Astrocyte (in vitro differentiated cells and primary cell): ENCODE measurements around the gene WDR20.
"Not testable (repeated sequence)": the region's sequence is repeated elsewhere in the genome, so short reads cannot be mapped to it uniquely, and the experiment has no call there.

Source experiments
- EZH2 ChIP-seq: IDR thresholded peaks from 2 replicates; pipeline ENCODE4 v1.6.1; 2012; ENCODE audit warnings: mild to moderate bottlenecking, low read length, inconsistent platforms; ENCODE audit not compliant: insufficient read depth
- TF ChIP-seq, protein P1 (sequence below): IDR thresholded peaks from 2 replicates; pipeline ENCODE4 v1.5.1; 2011; ENCODE audit warnings: low read depth, mild to moderate bottlenecking, inconsistent platforms, low read length, moderate library complexity; ENCODE audit not compliant: insufficient read depth

DNA sequence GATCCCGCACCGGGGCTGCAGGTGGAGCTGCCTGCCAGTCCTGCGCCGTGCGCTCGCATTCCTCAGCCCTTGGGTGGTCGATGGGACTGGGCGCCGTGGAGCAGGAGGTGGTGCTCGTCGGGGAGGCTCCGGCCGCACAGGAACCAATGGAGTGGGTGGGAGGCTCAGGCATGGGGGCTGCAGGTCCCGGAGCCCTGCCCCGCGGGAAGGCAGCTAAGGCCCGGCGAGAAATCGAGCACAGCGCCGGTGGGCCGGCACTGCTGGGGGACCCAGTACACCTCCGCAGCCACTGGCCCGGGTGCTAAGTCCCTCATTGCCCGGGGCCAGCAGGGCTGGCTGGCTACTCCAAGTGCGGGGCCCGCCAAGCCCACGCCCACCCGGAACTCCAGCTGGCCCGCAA is 4.2 kb upstream of the WDR20 start:
- TF ChIP-seq, protein P1, sequence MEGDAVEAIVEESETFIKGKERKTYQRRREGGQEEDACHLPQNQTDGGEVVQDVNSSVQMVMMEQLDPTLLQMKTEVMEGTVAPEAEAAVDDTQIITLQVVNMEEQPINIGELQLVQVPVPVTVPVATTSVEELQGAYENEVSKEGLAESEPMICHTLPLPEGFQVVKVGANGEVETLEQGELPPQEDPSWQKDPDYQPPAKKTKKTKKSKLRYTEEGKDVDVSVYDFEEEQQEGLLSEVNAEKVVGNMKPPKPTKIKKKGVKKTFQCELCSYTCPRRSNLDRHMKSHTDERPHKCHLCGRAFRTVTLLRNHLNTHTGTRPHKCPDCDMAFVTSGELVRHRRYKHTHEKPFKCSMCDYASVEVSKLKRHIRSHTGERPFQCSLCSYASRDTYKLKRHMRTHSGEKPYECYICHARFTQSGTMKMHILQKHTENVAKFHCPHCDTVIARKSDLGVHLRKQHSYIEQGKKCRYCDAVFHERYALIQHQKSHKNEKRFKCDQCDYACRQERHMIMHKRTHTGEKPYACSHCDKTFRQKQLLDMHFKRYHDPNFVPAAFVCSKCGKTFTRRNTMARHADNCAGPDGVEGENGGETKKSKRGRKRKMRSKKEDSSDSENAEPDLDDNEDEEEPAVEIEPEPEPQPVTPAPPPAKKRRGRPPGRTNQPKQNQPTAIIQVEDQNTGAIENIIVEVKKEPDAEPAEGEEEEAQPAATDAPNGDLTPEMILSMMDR = not testable (repeated sequence)
- not testable (repeated sequence) for TF ChIP-seq EZH2
